ENCODE measurements around the gene C13orf46. TPM values are rescaled to one million over a fixed set of nuclear protein-coding genes. Genes with fewer than 3 reads are reported as not detected.

C13orf46 gene
- total RNA-seq, 1 donor from 2014 or later = 4.8 TPM

DNA sequence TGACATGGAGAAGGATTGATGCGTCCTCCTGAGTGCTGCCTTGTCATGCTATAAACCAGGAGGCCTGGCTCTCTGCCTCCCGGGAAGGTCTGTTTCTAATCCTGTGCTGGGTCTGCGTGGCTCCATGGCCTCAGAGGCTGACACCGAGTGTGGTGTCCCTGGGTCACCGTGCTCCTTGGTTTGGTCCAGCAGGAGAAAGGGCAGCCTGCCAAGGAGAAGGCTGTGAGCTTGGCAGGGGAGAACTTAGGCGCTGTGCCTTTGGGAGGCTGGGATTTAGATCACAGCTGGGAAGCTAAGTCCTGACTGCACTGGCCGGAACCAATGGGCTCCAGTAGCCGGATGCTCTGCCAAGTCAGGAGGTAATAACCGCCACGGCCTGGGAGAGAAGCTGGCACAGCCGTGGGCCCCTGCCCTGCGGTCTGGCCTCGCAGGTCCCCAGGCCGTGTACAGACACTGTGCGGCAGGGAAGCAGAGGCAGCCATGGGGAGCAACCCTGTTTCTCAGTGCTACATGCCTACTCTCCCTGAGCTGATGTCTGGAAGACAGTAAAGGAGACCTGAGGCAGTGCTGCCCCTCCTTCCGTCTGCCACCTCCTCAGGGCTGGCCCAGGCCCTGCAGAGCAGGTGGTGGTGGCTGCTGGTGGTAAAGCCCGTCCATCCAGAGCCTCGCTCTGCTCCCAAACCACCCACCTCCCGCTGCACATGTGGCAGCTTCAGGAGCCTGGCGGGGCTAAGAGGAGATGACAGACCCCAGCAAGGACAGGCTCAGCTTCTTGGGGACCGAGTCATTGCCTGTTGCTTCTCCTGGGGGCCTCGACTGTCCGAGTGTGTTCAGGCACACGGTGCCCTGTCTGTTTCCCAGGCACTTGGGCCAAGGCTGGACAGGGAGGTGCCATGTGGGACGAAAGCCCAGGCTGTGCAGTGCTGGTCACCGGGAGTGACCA, 44.9 kb downstream of the C13orf46 start:
- peak; percentile 80 to 95 for DNase-seq (ENCODE audit: low spot score in 2 of 2)
- peak overlapping the region; percentile 73 to 78 for H3K27ac ChIP-seq
- no peaks in the 10 kb centered on the region for H3K36me3 ChIP-seq
- TF ChIP-seq, protein P1, sequence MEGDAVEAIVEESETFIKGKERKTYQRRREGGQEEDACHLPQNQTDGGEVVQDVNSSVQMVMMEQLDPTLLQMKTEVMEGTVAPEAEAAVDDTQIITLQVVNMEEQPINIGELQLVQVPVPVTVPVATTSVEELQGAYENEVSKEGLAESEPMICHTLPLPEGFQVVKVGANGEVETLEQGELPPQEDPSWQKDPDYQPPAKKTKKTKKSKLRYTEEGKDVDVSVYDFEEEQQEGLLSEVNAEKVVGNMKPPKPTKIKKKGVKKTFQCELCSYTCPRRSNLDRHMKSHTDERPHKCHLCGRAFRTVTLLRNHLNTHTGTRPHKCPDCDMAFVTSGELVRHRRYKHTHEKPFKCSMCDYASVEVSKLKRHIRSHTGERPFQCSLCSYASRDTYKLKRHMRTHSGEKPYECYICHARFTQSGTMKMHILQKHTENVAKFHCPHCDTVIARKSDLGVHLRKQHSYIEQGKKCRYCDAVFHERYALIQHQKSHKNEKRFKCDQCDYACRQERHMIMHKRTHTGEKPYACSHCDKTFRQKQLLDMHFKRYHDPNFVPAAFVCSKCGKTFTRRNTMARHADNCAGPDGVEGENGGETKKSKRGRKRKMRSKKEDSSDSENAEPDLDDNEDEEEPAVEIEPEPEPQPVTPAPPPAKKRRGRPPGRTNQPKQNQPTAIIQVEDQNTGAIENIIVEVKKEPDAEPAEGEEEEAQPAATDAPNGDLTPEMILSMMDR (IDR thresholded peaks at IDR 0.05) = no peak
- H3K4me3 ChIP-seq = no peak overlapping the region
- no peaks in the 10 kb centered on the region for H3K9me3 ChIP-seq
- intact Hi-C loops (cut with DNase I) = no loop called here
- no peaks in the 10 kb centered on the region for H3K27me3 ChIP-seq
- H3K4me1 ChIP-seq = peaks cover 15 to 25% of the 10 kb centered on the region in 2 donors

DNA sequence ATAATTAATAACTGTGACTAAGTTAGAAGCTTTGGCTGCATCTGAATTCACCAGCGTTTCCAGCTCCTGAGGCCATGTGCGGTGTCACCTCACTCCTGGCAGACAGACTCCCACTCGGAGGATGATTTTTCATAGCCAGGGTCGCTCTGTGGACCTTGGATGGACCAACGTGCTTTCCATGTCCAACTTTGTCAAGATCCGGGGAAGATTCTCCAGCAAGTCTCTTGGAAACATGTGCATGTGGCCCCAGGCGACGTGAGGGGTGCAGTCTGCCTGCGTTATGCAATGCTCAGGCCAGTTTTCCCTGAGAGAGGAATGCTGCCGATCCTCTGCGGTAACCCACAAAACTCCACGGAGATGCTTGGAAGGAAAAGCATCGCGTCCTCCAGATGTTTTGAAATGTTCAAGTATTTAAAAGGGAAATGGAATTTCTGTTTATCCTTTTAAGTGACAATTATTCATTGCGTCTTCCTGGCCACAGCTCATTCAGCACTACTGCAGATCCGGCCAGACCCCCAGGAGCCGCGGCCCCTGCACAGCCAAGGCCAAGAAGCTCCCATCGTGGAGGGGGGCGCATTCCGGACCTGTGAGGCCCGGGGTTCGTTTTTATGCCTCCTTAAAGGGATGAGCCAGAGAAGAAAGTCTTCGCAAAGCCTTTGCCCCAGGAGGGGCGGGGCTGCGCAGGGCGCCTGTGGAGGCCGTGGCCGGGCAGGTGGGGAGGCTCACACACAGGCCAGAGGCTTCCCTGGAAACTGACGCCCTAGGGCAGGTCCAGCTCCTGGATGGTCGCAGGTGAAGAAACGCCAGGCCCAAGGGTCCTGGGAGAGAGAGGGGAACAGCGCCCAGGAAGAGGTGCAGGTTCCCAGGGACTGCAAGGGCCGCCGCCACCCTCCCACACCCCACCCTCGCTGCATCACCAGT, 46.0 kb downstream of the C13orf46 start:
- intact Hi-C loops (cut with DNase I) = no loop called here
- Histone ChIP-seq H3K9me3 (no peaks in the 10 kb centered on the region), H3K27me3 (no peaks in the 10 kb centered on the region), H3K36me3 (no peaks in the 10 kb centered on the region), H3K27ac (peak overlapping the region; percentile 73 to 78), H3K4me3 (no peak overlapping the region), H3K4me1 (peaks cover 15 to 25% of the 10 kb centered on the region in 2 donors)
- peak in 1 of 2 donors; percentile 66 for DNase-seq (ENCODE audit: low spot score in 2 of 2)
- TF ChIP-seq, protein P1 (IDR thresholded peaks at IDR 0.05) = no peak

DNA sequence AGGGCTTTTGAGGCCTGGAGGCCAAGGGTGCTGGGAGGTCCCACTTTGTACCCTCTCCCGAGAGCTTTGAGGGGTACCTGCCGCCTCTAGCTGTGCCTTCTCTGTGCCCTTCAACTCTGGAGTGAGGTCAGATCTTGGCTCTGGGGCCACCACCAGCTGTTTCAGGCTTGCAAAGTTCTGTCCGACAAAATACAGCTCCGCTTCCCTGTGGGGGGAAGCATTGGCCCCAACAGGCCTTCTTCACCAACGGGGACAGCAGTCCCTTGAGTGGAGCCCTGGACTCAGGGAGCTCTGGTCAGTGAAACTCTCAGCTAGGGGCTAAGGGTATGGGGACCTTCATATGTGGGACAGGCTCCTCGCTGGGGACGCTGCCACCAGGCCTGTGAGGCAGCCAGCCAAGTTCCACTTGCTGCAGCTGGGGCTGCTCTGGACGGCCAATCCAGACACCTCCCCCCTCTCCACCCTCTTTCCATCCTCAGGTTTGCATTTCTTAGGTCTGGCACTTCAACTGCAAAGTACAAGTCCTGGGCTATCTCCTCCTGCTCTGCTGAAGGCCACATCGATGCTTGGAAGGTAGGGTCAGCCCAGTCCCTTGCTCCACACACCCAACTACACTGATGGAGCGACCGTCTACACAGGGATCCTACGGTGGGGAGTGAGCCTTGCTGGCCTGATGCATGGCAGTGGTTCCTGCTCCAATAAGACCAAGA, 46.8 kb downstream of the C13orf46 start:
- intact Hi-C loops (cut with DNase I) = no loop called here
- Histone ChIP-seq H3K27ac (peak overlapping the region in 1 of 2 donors; percentile 21), H3K4me3 (no peak overlapping the region), H3K27me3 (no peaks in the 10 kb centered on the region), H3K9me3 (no peaks in the 10 kb centered on the region), H3K4me1 (peaks cover 15 to 25% of the 10 kb centered on the region in 2 donors), H3K36me3 (no peaks in the 10 kb centered on the region)
- peak in 1 of 2 donors; percentile 62 for DNase-seq (ENCODE audit: low spot score in 2 of 2)
- TF ChIP-seq, protein P1 (IDR thresholded peaks at IDR 0.05) = no peak

DNA sequence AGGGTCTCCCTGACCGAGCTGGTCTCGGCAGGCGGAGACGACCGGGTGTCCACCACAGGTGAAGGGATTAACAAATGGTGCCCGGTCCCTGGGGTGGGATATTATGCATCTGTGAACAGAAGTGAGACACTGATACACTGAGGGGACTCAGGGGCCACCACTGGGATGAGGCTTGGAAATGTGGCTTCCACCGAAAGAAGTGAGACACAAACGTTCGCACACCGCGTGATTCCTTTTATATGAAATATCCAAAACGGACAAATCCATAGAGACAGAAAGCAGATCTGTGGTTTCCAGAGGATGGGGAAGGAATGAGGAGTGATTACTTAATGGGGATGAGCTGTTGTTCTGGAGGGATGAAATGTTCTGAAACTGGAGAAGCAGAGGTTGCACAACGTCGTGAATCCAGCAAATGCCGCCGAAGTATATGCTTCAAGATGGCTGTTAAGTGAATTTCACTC, 47.5 kb downstream of the C13orf46 start:
- intact Hi-C loops (cut with DNase I) = no loop called here
- Histone ChIP-seq H3K36me3 (no peaks in the 10 kb centered on the region), H3K27ac (no peak overlapping the region), H3K4me1 (peaks cover 15 to 25% of the 10 kb centered on the region in 2 donors), H3K4me3 (no peak overlapping the region), H3K9me3 (no peaks in the 10 kb centered on the region), H3K27me3 (no peaks in the 10 kb centered on the region)
- TF ChIP-seq, protein P1 (IDR thresholded peaks at IDR 0.05) = no peak
- peak in 1 of 2 donors; percentile 55 for DNase-seq (ENCODE audit: low spot score in 2 of 2)
